HG02852 (cell line): ENCODE results near the gene B4GALT7.
"Not testable (repeated sequence)": the region's sequence is repeated elsewhere in the genome, so short reads cannot be mapped to it uniquely, and the experiment has no call there.

Experiments
- ATAC-seq: cut with Tn5 transposase; IDR thresholded peaks from one replicate; pipeline ENCODE4 v1.9.1; 2021; ENCODE audit warnings: mild to moderate bottlenecking, moderate library complexity; ENCODE audit not compliant: unreplicated experiment

B4GALT7 gene, protein sequence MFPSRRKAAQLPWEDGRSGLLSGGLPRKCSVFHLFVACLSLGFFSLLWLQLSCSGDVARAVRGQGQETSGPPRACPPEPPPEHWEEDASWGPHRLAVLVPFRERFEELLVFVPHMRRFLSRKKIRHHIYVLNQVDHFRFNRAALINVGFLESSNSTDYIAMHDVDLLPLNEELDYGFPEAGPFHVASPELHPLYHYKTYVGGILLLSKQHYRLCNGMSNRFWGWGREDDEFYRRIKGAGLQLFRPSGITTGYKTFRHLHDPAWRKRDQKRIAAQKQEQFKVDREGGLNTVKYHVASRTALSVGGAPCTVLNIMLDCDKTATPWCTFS

DNA sequence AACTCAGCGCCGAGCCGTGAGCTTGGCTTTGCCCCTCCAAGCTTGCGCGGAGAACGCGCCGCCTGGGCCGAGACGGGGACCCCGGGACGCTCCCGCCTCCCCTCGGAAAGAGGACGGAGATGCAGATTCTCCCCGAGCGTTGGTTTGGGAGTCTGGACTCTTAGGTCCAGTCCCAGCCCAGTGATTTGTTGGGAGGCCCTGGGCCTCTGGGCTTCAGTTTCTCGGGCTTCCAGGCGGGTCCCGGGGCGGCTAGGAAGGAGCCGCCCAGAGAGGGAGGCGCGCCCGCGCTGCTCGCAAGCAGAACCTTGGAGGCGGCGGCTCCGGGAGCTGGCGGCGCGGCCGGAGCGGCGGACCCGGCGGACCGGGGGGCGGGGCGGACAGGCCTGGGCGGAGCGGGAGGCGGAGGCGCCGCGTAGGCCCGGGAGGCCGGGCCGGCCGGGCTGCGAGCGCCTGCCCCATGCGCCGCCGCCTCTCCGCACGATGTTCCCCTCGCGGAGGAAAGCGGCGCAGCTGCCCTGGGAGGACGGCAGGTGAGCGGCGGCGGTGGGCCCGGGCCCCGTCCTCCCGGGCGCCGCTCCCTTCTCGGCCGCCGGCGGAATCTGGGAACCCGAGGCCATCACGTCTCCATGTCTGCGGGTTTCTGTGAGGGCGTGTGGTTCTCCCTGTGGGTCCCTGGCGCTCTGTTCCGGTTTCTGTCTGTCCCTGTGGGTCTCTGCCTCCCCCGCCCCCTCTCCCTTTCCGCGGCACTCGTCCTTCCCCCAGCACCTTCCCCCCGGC, at the start of gene B4GALT7:
Gene B4GALT7, plus strand, starts transcription at position 402 of the 777 bp plus-strand sequence. Its CDS starts 79 bp downstream, at position 481.
- ATAC-seq, result peak; percentile 82

DNA sequence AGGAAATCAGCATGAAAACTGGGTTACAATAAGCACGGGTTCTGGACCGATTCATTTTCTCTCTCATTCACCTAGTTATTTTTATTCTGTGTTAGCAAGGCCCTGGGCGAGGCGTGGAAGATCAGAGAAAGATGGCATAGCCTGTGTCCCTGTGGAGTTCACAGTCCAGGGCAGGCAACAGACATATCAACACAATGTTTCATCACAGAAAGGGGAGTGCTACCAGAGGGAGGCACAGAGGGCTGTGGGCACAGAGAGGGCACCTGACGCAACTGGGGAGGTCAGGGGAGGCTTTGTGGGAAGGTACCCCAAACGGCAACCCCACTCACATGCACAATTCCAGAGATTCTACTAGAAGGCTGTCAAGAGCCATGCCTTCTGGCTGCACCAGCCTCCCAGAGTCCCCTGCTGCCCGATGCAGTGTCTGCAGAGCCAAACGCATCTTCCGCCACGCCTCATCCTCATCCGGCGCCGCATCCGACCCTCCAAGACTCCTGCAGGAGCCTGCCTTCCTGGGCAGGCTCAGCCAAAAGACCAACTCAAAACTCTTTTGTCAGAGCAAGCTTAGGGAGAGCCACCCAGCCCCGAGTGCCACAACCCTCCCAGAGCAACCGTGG, 47.0 kb upstream of the B4GALT7 start:
- no peak for ATAC-seq

DNA sequence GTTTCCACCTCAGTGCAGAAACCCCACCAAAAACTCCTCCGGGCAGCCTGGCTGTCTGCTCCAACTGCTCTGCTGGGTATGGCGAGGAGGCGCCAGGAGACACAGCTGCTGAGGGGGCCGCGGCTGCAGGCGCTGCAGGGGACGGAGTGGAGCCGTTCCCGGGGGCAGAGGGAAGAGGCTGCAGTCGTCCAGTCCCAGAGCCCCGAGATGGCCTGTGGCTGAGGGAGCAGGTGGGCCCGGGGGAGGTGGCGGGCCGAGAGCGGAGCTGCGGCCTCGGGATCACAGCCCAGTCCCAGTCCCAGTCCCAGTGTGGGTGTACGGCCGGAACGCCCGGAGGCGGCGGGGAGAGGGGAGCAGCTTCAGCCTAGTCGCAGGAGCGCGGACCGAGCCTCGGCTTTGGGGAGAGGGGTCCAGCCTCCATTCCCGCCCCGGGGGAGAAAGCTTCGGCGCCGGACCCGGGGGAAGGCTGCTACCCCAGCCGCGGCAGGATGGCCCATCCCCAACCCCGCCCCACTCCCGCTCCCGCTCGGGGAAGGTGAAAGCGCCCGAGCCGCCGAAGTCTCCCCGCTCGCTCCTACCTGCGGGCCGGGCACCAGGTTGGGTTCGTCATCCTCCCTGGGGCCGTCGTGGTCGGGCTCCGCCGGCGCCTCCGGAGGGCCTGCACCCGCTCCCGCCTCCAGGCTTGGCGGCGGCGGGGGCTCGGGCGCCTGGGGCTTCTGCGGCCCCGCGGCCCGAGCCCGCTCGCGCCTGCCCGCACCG, 46.1 kb upstream of the B4GALT7 start:
- ATAC-seq, result peak; percentile 42

DNA sequence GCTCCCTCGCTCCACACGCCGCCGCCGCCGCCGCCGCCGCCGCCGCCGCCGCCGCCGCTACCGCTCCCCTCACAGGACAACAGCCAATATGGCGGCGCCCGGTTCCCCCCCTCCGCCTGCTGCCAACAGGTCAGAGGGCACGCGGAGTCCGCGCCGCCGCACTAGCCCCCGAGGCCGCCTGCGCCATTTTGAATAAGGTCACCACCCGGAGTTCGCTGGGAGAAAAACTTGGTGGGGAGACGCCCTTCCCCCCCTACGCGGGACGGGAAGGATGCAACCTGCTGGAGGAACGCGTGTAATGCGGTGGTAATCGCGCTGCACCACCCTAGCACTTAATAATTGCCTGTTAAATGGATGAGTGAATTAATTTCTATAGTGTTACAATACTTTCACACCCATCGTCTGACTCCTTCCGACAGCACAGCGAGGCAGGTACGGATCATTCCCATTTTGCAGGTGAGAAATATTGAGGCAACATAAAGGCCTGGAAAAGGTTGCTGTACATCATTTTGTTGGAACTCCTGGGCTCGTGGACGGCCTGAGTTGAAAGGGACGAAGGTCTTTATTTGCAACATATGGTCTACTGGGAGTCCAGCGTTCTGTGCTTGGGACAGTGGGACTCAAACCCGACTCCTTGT, 45.3 kb upstream of the B4GALT7 start, which contains the start of gene FAM193B:
Gene FAM193B, minus strand, starts transcription at position 90 of the 638 bp plus-strand sequence. CDS start 105 bp downstream, outside the sequence.
- peak; percentile 92 for ATAC-seq

DNA sequence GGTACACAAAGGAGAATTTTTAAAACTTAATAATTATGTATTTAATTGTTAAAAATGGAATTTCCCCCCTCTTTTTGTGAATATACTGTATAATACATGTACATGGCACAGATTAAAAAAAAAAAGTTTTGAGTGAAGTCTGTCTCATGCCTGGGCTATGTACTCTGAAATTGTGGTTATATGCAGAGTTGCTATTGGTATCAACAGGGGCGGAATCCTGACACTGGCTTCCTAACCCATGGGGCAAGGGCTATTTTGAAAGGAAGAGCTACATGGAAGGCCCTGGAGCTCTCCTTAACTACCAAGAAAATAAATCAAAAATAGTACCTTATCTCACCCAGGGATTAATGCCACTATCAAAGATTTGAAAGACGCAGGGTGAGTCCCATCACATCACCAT, 44.7 kb upstream of the B4GALT7 start:
- ATAC-seq, result no peak

DNA sequence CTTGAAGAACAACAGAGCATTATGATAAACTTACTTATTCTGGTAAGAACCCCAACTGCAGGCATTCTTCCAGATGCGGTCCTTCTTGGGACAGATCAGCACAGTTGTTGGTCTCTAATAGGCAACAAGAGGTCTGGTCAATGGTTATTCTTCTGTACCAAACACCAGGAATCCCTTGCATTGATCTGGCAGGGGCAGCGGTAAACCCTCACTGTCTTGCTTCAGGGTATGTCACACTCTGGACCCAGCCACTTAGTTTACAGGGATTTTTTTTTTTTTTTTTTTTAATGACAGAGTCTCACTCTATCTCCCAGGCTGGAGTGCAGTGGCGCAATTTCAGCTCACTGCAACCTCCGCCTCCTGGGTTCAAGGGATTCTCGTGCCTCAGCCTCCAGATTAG, 44.3 kb upstream of the B4GALT7 start:
- ATAC-seq, result no peak

DNA sequence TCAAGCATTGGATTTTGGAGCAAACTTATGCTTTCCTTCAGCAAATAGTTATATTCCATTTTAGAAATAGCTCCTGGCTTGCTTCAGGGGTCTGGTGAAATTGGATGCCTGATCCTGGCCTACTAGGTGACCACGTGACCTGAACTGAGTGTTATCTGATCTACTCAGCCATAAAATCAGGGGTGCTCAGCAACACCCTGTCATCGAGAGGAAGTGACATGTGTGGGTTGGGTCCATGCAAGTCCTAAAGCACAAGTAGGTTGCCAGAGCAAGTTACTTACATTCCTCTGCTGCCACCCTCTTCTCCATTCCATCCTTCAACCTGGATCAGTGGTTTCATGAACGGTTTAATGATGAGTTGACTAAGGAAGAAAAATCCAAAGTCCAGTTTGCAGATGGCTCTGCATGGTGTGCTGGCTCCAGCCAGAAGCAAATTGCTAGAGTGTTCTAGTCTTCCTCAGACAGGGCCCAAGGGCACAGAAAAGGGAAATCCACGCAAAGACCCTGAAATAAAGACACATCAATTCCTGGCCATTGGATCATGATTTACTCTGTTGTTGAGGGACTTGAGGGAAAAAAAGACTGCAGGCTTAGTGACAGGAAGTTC, 42.8 kb upstream of the B4GALT7 start:
- ATAC-seq, result no peak

DNA sequence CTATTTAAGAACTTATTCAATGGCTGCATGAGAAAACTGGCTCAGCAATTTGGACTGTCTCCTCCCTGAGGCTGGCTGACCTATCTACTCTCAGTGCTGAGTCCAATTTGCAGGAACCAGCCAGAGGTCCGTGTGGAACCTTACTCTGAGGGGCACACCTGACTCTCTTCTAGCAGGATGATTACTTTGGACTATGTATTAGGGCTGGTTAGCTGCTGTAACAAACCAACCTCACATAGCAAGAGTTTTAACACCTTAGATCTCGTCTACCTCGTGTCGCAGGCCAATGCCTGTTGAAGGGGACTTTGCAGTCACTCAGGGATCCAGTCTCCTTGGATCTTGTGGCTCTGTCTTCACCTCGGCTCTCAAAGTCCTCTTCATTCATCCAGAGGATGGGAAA, 42.1 kb upstream of the B4GALT7 start:
- ATAC-seq, result no peak

DNA sequence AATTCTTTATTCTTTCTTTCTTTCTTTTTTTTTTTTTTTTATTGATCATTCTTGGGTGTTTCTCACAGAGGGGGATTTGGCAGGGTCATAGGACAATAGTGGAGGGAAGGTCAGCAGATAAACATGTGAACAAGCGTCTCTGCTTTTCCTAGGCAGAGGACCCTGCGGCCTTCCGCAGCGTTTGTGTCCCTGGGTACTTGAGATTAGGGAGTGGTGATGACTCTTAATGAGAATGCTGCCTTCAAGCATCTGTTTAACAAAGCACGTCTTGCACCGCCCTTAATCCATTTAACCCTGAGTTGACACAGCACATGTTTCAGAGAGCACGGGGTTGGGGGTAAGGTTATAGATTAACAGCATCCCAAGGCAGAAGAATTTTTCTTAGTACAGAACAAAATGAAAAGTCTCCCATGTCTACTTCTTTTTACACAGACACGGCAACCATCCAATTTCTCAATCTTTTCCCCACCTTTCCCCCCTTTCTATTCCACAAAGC, 40.4 kb upstream of the B4GALT7 start:
- not testable (repeated sequence) for ATAC-seq

DNA sequence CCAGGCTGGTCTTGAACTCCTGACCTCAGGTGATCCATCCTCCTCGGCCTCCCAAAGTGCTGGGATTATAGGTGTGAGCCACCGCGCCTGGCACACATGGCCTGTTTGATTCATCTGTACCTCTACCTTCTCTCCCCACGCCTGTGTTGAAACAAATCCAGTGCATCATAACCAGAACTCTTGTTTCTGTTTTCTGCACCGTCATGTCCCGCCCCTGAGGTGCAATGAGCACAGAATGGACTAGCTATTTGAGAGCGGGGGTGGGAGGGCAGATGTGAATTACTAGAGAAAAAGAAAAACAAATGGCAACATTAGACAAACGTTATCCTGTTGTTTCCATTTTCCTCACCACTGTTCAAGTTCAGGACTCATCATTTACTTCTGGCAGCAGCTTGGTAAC, 34.9 kb upstream of the B4GALT7 start:
- no peak for ATAC-seq

DNA sequence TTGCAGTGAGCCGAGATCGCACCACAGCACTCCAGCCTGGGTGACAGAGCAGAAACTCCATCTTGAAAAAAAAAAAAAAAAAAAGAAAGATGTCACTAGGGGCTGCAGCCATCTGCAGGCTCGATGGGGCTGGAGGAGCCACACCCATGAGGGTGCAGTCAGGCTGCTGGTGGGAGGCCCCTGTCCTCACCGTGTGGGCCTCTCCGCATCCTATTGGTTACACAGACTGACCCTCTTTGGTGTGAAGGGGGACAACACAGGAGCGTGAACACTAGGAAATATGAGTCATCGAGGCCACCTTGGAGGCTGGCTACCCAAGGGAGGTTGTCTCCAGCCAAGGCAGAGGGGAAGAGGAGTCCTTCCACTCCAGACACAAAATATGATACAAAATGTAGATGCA, 31.6 kb upstream of the B4GALT7 start:
- ATAC-seq, result no peak

DNA sequence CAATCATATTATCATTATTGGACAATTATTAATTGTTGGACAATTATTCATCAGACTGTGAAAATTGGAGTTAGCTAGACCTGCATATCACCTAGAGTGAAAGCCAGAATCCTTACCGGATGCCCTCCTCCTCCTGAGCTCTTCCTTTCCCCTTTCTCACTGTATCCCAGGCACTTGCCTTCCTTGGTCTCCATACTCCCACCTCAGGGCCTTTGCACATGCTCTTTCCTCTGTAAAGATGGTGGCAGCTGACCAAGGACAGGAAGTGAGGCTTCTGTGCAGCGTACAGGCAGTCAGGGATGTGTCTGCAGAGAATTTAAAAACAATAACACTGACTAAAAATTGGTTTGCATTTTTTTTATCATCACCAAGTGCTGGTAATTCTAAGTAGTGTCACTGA, 30.0 kb upstream of the B4GALT7 start:
- ATAC-seq, result no peak

DNA sequence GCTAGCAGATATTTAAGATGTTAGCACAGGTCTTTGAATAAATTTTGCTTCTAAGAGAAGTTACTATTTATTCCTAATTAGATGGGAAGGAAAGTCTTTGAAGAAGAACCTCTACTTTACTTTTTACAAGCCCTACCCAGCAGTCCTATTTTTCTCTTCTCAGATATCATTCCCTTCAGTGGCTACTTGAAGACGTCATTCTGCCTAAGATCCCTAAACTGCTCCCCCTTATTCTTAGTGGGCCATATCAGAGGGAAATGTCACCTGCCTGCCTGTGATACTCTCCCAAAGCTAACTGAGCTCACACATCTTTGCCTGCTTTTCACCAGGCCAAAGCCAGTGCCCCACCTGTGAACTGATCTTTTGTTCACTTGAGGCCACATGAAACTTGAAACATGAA, 24.4 kb upstream of the B4GALT7 start:
- ATAC-seq, result no peak

DNA sequence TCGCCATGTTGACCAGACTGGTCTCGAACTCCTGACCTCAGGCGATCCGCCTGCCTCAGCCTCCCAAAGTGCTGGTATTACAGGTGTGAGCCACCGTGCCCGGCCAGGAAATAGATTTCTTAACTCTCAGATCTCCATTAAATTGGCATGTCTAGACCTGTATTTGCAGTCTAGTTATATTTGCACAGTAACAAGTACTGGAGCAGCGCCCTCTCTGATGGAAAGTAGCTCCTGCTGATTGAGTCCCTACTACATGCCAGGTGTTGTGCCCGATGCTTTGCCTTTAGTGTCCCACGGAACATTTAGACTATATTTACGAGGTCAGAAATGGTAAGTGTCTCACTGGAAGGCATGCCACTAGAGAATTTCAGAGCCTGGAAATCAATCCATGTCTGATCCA, 23.8 kb upstream of the B4GALT7 start:
- ATAC-seq, result no peak

DNA sequence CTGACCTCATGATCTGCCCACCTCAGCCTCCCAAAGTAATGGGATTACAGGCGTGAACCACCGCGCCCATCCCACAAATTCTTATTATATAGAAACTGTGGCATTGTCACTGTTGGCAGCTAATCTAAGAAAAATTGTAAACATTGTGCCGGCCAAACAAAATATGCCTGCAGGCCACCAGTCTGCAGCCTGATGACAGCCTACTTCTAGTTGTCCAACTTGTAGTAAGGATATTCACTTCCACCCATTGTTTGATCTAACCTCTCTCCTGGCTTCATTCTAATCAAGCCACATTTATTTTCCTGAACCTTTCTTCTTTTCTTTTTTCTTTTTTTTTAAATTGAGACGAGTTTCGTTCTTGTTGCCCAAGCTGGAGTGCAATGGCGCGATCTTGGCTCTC, 21.6 kb upstream of the B4GALT7 start:
- ATAC-seq, result no peak

DNA sequence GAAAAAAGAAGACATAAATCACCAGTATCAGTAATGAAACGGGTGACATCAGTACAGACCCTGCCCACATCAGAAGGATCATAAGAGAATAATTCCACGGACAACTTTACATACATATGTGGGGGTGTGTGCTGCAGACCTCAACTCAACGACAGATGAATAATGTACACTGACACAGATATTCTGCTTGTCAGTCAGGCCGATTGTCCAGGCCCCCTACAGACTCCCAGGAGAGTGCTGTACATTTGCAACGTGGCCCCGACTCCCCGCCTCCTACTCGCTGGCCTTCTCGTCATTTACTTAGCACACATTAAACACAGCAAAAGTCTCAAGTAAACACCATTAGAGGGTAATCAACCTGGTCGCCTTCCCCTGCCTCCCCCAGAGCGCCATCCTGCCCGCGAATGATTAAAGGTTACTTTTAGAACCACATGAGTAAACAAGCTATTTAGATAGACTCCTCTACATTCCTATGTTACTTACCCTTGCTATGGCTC, 11.5 kb upstream of the B4GALT7 start:
- no peak for ATAC-seq

DNA sequence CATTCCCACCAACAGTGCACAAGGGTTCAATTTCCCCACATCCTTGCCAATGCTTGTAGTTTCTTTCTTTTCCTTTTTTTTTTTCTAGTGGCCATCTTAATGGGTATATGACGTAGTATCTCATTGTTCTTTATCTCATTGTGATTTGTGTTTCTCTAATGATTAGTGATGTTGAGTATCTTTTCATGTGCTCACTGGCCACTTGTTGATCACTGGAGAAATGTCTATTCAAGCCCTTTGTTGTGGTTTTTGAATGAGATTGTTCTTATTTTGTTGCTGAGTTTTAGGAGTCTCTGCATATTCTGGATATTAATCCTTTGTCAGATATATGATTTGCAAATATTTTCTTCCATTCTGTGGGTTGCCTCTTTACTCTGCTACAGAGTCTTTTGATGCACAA, 9.5 kb upstream of the B4GALT7 start:
- ATAC-seq, result no peak

DNA sequence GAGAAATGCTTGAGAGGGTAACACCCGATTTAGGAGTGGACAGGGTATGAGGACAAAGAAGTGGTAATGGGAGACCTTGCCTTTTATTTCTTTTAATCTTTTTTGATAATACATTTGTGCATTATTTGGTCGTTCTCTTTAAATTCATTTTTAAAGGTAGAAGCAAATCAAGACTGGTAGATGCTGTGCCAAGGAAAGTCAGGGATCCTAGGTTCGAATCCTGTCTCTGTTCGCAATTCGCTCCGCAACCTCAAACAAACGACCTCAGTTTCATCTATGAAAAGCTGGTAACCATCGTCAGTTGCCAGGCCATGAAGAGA, 8.3 kb upstream of the B4GALT7 start:
- ATAC-seq, result no peak

DNA sequence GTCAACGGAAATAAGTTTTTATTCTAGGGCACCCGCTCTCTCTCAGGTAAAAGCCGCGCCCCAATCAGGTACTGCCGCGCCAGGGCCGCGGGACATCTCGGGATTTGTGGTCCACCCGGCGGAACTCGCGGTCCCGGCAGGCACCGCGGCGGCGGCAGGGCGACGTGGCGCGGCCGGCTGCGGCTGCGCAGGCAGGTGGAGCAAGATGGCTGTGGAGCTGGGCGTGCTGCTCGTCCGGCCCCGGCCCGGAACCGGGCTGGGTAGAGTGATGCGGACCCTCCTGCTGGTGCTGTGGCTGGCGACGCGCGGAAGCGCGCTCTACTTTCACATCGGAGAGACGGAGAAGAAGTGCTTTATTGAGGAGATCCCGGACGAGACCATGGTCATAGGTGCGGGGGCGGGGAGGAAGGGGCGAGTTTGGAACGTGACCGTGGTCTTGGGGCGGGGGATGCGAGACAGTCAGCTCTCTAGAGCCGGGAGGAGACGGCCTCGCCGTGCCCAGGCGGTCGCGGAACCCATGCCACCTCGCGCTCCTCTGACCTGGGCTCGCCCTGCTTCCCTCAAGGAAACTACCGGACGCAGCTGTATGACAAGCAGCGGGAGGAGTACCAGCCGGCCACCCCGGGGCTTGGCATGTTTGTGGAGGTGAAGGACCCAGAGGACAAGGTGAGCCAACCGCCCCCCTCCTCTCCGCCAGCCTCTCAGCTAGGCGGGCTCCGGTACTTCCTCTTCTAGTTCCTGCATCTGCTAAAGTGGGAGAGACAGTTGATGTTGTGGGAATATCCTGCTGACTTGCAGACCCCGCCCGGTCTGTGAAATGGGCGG, 7.7 kb upstream of the B4GALT7 start, which contains the start of gene TMED9:
Gene TMED9, plus strand, starts transcription at position 194 of the 825 bp plus-strand sequence. Its CDS starts 12 bp downstream, at position 206.
- peak; percentile 95 for ATAC-seq
